Stomach (tissue), 9 donors: Measurements from ENCODE around the gene SLC4A7. TPM values are rescaled to one million over a fixed set of nuclear protein-coding genes. Genes with fewer than 3 reads are reported as not detected.
A peak's percentile ranks its signal among the peaks of the same experiment; 100 is the strongest.

ENCODE experiments used
- DNase-seq, 2 donors: peaks; one replicate each; pipeline versions ENCODE4 v3.0.0 to v3.0.0-alpha.2; 2013 to 2019
- H3K27ac ChIP-seq, 5 donors: fragments of 200-600 bp in 4 of 5; sonication (generic) in 4 of 5; one replicate each; pipeline ENCODE4 v1.5.1; 2013 to 2019; ENCODE audit warnings: mild to moderate bottlenecking in 1 of 5, moderate library complexity in 1 of 5
- H3K27me3 ChIP-seq, 3 donors: fragments of 200-600 bp; sonication (generic); one replicate each; pipeline ENCODE4 v1.5.1; 2017 to 2019; ENCODE audit warnings: mixed run types in 1 of 3
- H3K36me3 ChIP-seq, 4 donors: fragments of 200-600 bp; sonication (generic); 1 replicate in 3 of 4; 2 replicates in 1 of 4; pipeline ENCODE4 v1.5.1; 2016 to 2019
- H3K4me1 ChIP-seq, 4 donors: fragments of 200-600 bp; sonication (generic); one replicate each; pipeline ENCODE4 v1.5.1; 2016 to 2019
- H3K4me3 ChIP-seq, 4 donors: fragments of 200-600 bp; sonication (generic) in 3 of 4; one replicate each; pipeline ENCODE4 v1.5.1; 2016 to 2019; ENCODE audit warnings: mild to moderate bottlenecking in 1 of 4
- H3K9me3 ChIP-seq, 4 donors: fragments of 200-600 bp; sonication (generic); one replicate each; pipeline ENCODE4 v1.5.1; 2016 to 2019
- CTCF ChIP-seq, 7 experiments: fragments of 450-650 bp in 4 of 7; fragments of 200-600 bp in 3 of 7; sonication (generic) in 3 of 7; IDR thresholded peaks; one replicate each; pipeline ENCODE4 v1.5.1; 2016 to 2019; ENCODE audit warnings: antibody characterized with exemption in 7 of 7, control low read depth in 2 of 7, mild to moderate bottlenecking in 1 of 7
- EP300 ChIP-seq: sonication (generic); formaldehyde crosslinking; IDR thresholded peaks from one replicate; pipeline ENCODE4 v1.6.1; 2017; ENCODE audit warnings: antibody characterized with exemption
- POLR2A ChIP-seq, 4 donors: fragments of 450-650 bp; IDR thresholded peaks; one replicate each; pipeline ENCODE4 v1.6.1; 2016; ENCODE audit warnings: antibody characterized with exemption in 4 of 4, control low read depth in 2 of 4, mild to moderate bottlenecking in 1 of 4, moderate library complexity in 1 of 4
- POLR2AphosphoS5 ChIP-seq, 3 donors: sonication (generic); formaldehyde crosslinking; IDR thresholded peaks; one replicate each; pipeline ENCODE4 v1.6.1; 2016; ENCODE audit warnings: antibody characterized with exemption in 3 of 3
- WGBS, 5 donors: extraction: QIAGEN DNeasy Blood & Tissue Kit in 3 of 5; methylation state at CpG; one replicate each; pipeline versions ENCODE4 v1.1.5 to v1.1.7; 2013 to 2018; 5-methylcytosine and 5-hydroxymethylcytosine counted together
- intact Hi-C: fragments of 100-400 bp; cut with DNase I; formaldehyde crosslinking; loops from one replicate; pipeline ENCODE4 v1.15.1; 2023; ENCODE audit warnings: low total_unique reads
- polyA plus RNA-seq, 3 donors: library from polyadenylated mRNA; stranded (reverse); fragments of 200-250 nt; gene quantifications; one replicate each; pipeline ENCODE4 v1.2.3, GENCODE V29; 2013
- total RNA-seq, 5 donors: library from RNA; depleted of rRNA; stranded (reverse); fragments of >200 nt; gene quantifications; one replicate each; pipeline versions ENCODE4 v1.1.0 to v1.2.3, GENCODE V29; 2014 to 2016
- donor health status: healthy with polysubstance abuse.
- donor health status: Bipolar disorder and iron deficiency.
- donor health status: healthy.

The SLC4A7 gene
- total and polyA plus RNA-seq, 8 donors, result 1.6 to 212 (median 27.7) TPM

GRCh38 chr3:27511724-27512422 lies 27.7 kb upstream of the SLC4A7 start:
- WGBS, 5 donors, result 58 to 67% (median 59%) methylated on average over 5 of the region's 5 CpGs
- Histone ChIP-seq H3K4me1 (peaks cover 0 to 12% (median 2%) of the 10 kb centered on the region in 4 donors), H3K4me3 (no peak overlapping the region), H3K9me3 (no peaks in the 10 kb centered on the region), H3K36me3 (no peaks in the 10 kb centered on the region), H3K27ac (no peak overlapping the region), H3K27me3 (no peaks in the 10 kb centered on the region)
- intact Hi-C loops, result no loop called here
- TF ChIP-seq POLR2AphosphoS5 (IDR thresholded peaks at IDR 0.05), result no peak
- TF ChIP-seq EP300, result no peak
- TF ChIP-seq CTCF (IDR thresholded peaks at IDR 0.05), result no peak
- TF ChIP-seq POLR2A (IDR thresholded peaks at IDR 0.05), result no peak
- no peak for DNase-seq

GRCh38 chr3:27509376-27509775 lies 25.2 kb upstream of the SLC4A7 start:
- no peak for DNase-seq
- 90 to 95% (median 93%) methylated on average over 2 of the region's 2 CpGs for WGBS, 5 donors
- no peak for TF ChIP-seq CTCF (IDR thresholded peaks at IDR 0.05)
- no peak for TF ChIP-seq POLR2AphosphoS5 (IDR thresholded peaks at IDR 0.05)
- no peak for TF ChIP-seq EP300
- no peak for TF ChIP-seq POLR2A (IDR thresholded peaks at IDR 0.05)
- intact Hi-C loops, result no loop called here
- Histone ChIP-seq H3K9me3 (no peaks in the 10 kb centered on the region), H3K36me3 (no peaks in the 10 kb centered on the region), H3K27me3 (no peaks in the 10 kb centered on the region), H3K4me1 (peaks cover 0 to 15% (median 2%) of the 10 kb centered on the region in 4 donors), H3K27ac (no peak overlapping the region), H3K4me3 (no peak overlapping the region)

- TF ChIP-seq POLR2AphosphoS5 (IDR thresholded peaks at IDR 0.05), result no peak
- TF ChIP-seq POLR2A (IDR thresholded peaks at IDR 0.05), result no peak
- no peak for TF ChIP-seq CTCF (IDR thresholded peaks at IDR 0.05)
- no peak for TF ChIP-seq EP300
- Histone ChIP-seq H3K27me3 (no peaks in the 10 kb centered on the region), H3K4me1 (peaks cover 0 to 19% (median 2%) of the 10 kb centered on the region in 4 donors), H3K36me3 (no peaks in the 10 kb centered on the region), H3K4me3 (no peak overlapping the region), H3K27ac (no peak overlapping the region), H3K9me3 (no peaks in the 10 kb centered on the region)
- 90 to 97% (median 91%) methylated on average over 2 of the region's 2 CpGs for WGBS, 5 donors
- intact Hi-C loops, result no loop called here
- DNase-seq, result no peak
Measured at GRCh38 chr3:27508424-27508823, 24.2 kb upstream of the SLC4A7 start.

DNA sequence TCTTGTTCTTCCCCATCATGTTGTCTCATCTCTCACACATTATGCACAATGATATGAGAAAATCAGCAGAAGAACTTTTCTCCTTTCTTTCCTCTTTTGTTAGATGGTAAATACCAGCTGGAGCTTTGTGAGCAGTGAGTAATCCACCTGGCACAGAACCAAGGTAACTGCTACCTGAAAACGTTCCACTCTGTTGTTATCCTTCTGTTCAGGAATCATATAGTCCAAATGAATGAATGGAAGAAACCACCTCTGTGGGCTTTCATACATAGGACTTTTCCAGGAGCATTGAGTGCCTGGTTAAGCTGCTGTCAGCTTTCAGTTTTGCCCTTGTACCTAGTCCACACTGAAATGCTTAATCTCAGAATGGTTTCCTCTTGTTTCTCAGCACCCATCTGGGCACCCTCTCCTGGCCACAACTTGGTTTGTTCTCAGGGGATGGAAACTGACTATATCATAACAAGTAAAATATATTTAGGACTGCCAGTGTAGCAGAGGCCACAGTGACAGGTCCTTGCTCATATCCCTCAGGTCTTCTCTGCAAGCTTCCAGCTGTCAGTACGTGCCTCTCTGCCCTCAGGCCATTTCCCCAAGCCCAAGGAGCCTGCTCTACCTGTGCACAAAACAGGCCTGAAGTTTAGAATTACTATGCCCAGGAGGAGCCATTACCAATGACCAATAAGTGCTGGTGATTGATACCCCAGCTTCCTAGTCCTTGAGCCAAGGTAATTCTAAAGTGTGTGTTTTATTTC lies 23.5 kb upstream of the SLC4A7 start:
- no peak overlapping the region for H3K27ac ChIP-seq
- H3K4me3 ChIP-seq, result no peak overlapping the region
- H3K9me3 ChIP-seq, result no peaks in the 10 kb centered on the region
- WGBS, 5 donors, result 50 to 63% (median 52%) methylated on average over 2 of the region's 2 CpGs
- peak; percentile 36 to 55 for DNase-seq
- no peaks in the 10 kb centered on the region for H3K36me3 ChIP-seq
- intact Hi-C loops, result no loop called here
- peaks cover 0 to 19% (median 2%) of the 10 kb centered on the region in 4 donors for H3K4me1 ChIP-seq
- no peaks in the 10 kb centered on the region for H3K27me3 ChIP-seq
- TF ChIP-seq CTCF (IDR thresholded peaks at IDR 0.05) (no peak), POLR2AphosphoS5 (IDR thresholded peaks at IDR 0.05) (no peak), EP300 (no peak), POLR2A (IDR thresholded peaks at IDR 0.05) (no peak)
